HL-60 (cell line): ENCODE data around the gene GPR155.

Experiments used
- DNase-seq, 2 experiments: peaks; one replicate each; pipeline ENCODE4 v3.0.0-alpha.2; 2010 to 2020; ENCODE audit warnings: low read depth in 1 of 2, low spot score in 1 of 2
- H3K27ac ChIP-seq: fragments of 250-450 bp; sonication (Bioruptor Pico); replicated peaks from 2 replicates; pipeline ENCODE4 v1.5.1; 2020; ENCODE audit warnings: mild to moderate bottlenecking, moderate library complexity
- H3K27me3 ChIP-seq: fragments of 250-450 bp; sonication (Bioruptor Pico); 2 replicates; pipeline ENCODE4 v1.5.1; 2021; ENCODE audit warnings: mild to moderate bottlenecking, moderate library complexity; ENCODE audit not compliant: insufficient read depth, poor library complexity, severe bottlenecking
- H3K4me3 ChIP-seq: replicated peaks from 2 replicates; pipeline ENCODE4 v1.5.1; 2011; ENCODE audit warnings: mild to moderate bottlenecking, control low read depth, low read length; ENCODE audit not compliant: insufficient read depth
- CTCF ChIP-seq: IDR thresholded peaks from one replicate; pipeline ENCODE4 v1.5.1; 2011; ENCODE audit warnings: low read length, control low read depth, inconsistent platforms; ENCODE audit not compliant: insufficient read depth
- GABPA ChIP-seq: IDR thresholded peaks from 2 replicates; pipeline ENCODE4 v1.6.1; 2012; ENCODE audit warnings: low read depth
- POLR2AphosphoS5 ChIP-seq: IDR thresholded peaks from 2 replicates; pipeline ENCODE4 v1.6.1; 2012; ENCODE audit warnings: low read depth
- REST ChIP-seq: IDR thresholded peaks from 2 replicates; pipeline ENCODE4 v1.6.1; 2012; ENCODE audit warnings: low read depth; ENCODE audit not compliant: insufficient replicate concordance
- SPI1 ChIP-seq: IDR thresholded peaks from 2 replicates; pipeline ENCODE4 v1.6.1; 2012; ENCODE audit warnings: low read depth, mild to moderate bottlenecking, borderline replicate concordance

The GPR155 gene

GRCh38 chr2:174493549-174494331 lies 6.9 kb upstream of the GPR155 start:
- no peak for TF ChIP-seq CTCF
- TF ChIP-seq GABPA: no peak
- TF ChIP-seq SPI1: no peak
- no peak for TF ChIP-seq POLR2AphosphoS5
- TF ChIP-seq REST: no peak
- H3K4me3 ChIP-seq: no peak overlapping the region

GRCh38 chr2:174492963-174493431 lies 6.2 kb upstream of the GPR155 start:
- no peak overlapping the region; the same call in 1 of the 2 replicates for H3K4me3 ChIP-seq
- peak; percentile 21 to 36 for DNase-seq

More at GRCh38 chr2:174493549-174494331, 6.9 kb upstream of the GPR155 start:
- Histone ChIP-seq H3K27ac (no peak overlapping the region; the same call in 1 of the 2 replicates), H3K27me3 (no peaks in the 10 kb centered on the region)
- no peak for DNase-seq

More at GRCh38 chr2:174492963-174493431, 6.2 kb upstream of the GPR155 start:
- Histone ChIP-seq H3K27me3 (no peaks in the 10 kb centered on the region), H3K27ac (peak overlapping the region; percentile 38)
- TF ChIP-seq CTCF (no peak), REST (no peak), GABPA (no peak), SPI1 (no peak), POLR2AphosphoS5 (no peak)
